HEK293T (cell line): ENCODE results near the gene SLC6A11.
A peak's percentile ranks its signal among the peaks of the same experiment; 100 is the strongest.

Source experiments
- CTCF ChIA-PET: fragments of 350-600 bp; formaldehyde crosslinking; extraction: SDS; loops from one replicate; lab custom pipeline; 2021; ENCODE audit warnings: antibody characterized with exemption, inconsistent platforms; lab: Yijun Ruan, JAX
- POLR2A ChIA-PET: fragments of 350-600 bp; formaldehyde crosslinking; extraction: SDS; loops from one replicate; lab custom pipeline; 2020; ENCODE audit warnings: antibody characterized with exemption, inconsistent platforms; lab: Yijun Ruan, JAX
- DNase-seq: peaks from one replicate; pipeline ENCODE4 v3.0.0; 2012; ENCODE audit warnings: mixed read lengths; ENCODE audit errors: extremely low spot score
- ARNT ChIP-seq: fragments of 450-650 bp; IDR thresholded peaks from 2 replicates; pipeline ENCODE4 v1.6.1; 2017; ENCODE audit warnings: mild to moderate bottlenecking
- BHLHE40 ChIP-seq: fragments of 450-650 bp; IDR thresholded peaks from 2 replicates; pipeline ENCODE4 v1.6.1; 2016; ENCODE audit warnings: mild to moderate bottlenecking, moderate library complexity, borderline replicate concordance
- CTBP1 ChIP-seq: fragments of 450-650 bp; IDR thresholded peaks from 2 replicates; pipeline ENCODE4 v1.6.1; 2016; ENCODE audit warnings: borderline replicate concordance
- ELF4 ChIP-seq: fragments of 450-650 bp; IDR thresholded peaks from 2 replicates; pipeline ENCODE4 v1.6.1; 2017; ENCODE audit warnings: antibody characterized with exemption
- FOXA1 ChIP-seq: fragments of 450-650 bp; IDR thresholded peaks from 2 replicates; pipeline ENCODE4 v1.6.1; 2016; ENCODE audit warnings: mild to moderate bottlenecking
- FOXK2 ChIP-seq: fragments of 450-650 bp; IDR thresholded peaks from 2 replicates; pipeline ENCODE4 v1.6.1; 2016; ENCODE audit warnings: mild to moderate bottlenecking
- FOXM1 ChIP-seq: fragments of 450-650 bp; IDR thresholded peaks from 2 replicates; pipeline ENCODE4 v1.6.1; 2017; ENCODE audit warnings: mild to moderate bottlenecking, borderline replicate concordance
- HDGF ChIP-seq: fragments of 450-650 bp; IDR thresholded peaks from 2 replicates; pipeline ENCODE4 v1.6.1; 2017; ENCODE audit warnings: antibody characterized with exemption, borderline replicate concordance
- L3MBTL2 ChIP-seq: fragments of 450-650 bp; conservative IDR thresholded peaks from 2 replicates; pipeline ENCODE4 v1.6.1; 2016; ENCODE audit warnings: mild to moderate bottlenecking
- LEF1 ChIP-seq: fragments of 450-650 bp; IDR thresholded peaks from 2 replicates; pipeline ENCODE4 v1.6.1; 2017; ENCODE audit warnings: mild to moderate bottlenecking, borderline replicate concordance
- NFRKB ChIP-seq: fragments of 450-650 bp; IDR thresholded peaks from 2 replicates; pipeline ENCODE4 v1.6.1; 2016; ENCODE audit warnings: mild to moderate bottlenecking, moderate library complexity
- PKNOX1 ChIP-seq: fragments of 450-650 bp; IDR thresholded peaks from 2 replicates; pipeline ENCODE4 v1.6.1; 2016
- SP1 ChIP-seq: fragments of 450-650 bp; IDR thresholded peaks from 2 replicates; pipeline ENCODE4 v1.6.1; 2017
- SUZ12 ChIP-seq: fragments of 450-650 bp; IDR thresholded peaks from 2 replicates; pipeline ENCODE4 v1.6.1; 2016; ENCODE audit warnings: mild to moderate bottlenecking
- TARDBP ChIP-seq: fragments of 450-650 bp; IDR thresholded peaks from 2 replicates; pipeline ENCODE4 v1.6.1; 2016
- ZNF384 ChIP-seq: fragments of 450-650 bp; IDR thresholded peaks from 2 replicates; pipeline ENCODE4 v1.6.1; 2016

The SLC6A11 gene

DNA sequence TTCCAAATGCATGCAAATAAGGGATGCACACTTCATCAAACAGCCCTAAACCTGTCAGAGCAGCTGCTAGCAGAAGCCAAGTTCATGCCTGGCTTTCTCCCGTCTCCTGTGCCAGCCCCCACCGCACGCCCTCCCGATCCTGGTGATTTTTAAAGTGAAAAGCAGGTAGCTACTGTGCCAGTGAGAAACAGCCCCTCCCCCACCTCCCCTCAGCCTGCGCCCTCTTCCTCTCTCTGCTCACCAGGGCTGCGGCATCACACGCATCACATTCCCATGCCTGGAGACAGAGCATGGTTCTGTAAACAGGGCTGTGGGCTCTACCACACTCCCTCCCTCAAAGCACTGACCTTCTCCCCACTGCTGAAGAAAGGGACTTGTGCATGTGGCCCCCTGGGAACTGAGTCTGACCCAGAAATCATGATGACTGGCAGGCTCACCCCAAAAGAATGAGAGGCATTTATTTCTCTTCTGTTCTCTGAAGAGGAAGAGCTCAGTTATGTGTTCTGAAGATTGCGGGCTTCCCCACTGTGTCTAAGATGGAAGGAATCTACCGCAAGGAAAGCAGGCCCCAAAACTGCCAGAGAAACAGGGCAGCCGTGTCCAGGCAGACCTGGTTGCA, 162.0 kb downstream of the SLC6A11 start:
- no peak for TF ChIP-seq HDGF
- TF ChIP-seq SUZ12: no peak
- TF ChIP-seq L3MBTL2: no peak
- TF ChIP-seq CTBP1: no peak
- TF ChIP-seq ELF4: no peak
- no peak for TF ChIP-seq TARDBP
- TF ChIP-seq BHLHE40: no peak
- TF ChIP-seq ZNF384: no peak
- no peak for TF ChIP-seq PKNOX1
- no peak for TF ChIP-seq FOXM1
- no peak for TF ChIP-seq FOXA1
- TF ChIP-seq FOXK2: no peak
- no peak for TF ChIP-seq LEF1
- TF ChIP-seq NFRKB: no peak
- no peak for TF ChIP-seq SP1
- TF ChIP-seq ARNT: no peak
- ChIA-PET POLR2A (no interaction called here), CTCF (no interaction called here)
- DNase-seq: no peak

DNA sequence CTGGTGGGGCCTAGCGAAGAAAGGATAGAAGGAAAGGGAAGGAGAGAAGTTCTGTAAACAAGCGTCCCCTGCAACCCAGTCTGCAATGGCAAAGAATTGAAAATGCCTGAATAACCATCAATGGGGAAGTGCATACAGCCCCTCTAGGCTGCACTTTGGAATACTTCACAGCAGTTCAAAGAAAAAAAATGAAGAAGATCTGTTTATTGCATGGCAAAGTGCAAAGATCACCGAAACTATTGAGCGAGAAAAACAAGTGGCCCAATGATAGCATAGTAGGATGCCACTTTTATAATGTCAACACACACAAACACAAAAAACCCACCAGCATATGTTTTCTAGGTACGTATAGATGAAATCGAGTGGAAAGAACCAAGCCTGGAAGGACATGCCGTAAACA, 162.9 kb downstream of the SLC6A11 start:
- POLR2A ChIA-PET: no interaction called here
- CTCF ChIA-PET: no interaction called here

DNA sequence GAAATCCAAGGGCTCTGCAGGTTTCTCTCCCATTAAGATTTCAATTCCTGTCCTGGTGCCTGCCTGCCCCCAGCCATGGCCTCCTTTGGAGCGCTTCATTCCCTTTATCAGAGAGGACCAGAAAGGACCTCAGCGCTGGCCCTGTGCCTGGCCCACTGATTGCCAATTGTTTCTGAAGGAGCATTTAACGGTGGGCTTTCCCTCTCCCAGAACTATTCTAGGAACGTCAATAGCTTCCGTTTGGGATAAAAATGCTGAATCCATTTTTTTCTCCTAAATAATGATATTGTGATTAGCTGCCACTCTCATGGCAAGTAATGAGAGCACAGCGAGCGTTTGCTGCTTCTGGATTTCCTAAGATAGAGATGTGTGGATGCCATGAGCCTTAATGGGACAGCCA, 164.3 kb downstream of the SLC6A11 start:
- ChIA-PET POLR2A (no interaction called here), CTCF (no interaction called here)
- no peak for DNase-seq

More for the DNA sequence above, 162.9 kb downstream of the SLC6A11 start:
- no peak for DNase-seq
- TF ChIP-seq LEF1 (no peak), FOXK2 (no peak), FOXA1 (no peak), FOXM1 (no peak), BHLHE40 (no peak), SP1 (no peak)

DNA sequence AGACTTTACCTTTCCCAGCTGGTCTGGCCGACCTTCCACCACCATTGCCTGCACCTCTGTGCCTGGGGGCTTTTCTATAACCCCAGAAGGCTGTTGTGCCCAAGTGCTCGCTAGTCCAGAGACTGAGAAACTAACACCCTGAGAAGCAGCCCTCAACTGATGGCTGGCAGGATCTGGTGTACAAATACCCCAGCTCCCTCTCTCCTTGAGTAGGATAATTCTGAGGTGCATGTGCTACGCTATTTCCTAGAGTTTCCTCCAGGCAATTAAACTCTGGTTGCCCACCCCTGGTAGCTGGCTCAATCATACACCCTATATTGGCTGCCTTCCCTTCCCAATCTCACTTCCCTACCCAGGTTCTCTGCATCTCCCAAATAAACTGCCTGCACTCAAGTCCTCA, 165.0 kb downstream of the SLC6A11 start:
- ChIA-PET POLR2A (no interaction called here), CTCF (no interaction called here)
- no peak for TF ChIP-seq NFRKB
- TF ChIP-seq ZNF384: no peak
- TF ChIP-seq HDGF: no peak
- TF ChIP-seq PKNOX1: no peak
- TF ChIP-seq TARDBP: no peak
- TF ChIP-seq ARNT: no peak
- DNase-seq: no peak

More for the DNA sequence above, 164.3 kb downstream of the SLC6A11 start:
- TF ChIP-seq HDGF (no peak), L3MBTL2 (no peak), FOXK2 (no peak), BHLHE40 (no peak), FOXA1 (no peak), ELF4 (no peak), ARNT (no peak), SUZ12 (no peak), CTBP1 (no peak), ZNF384 (no peak), FOXM1 (no peak), LEF1 (no peak), TARDBP (no peak), NFRKB (no peak), PKNOX1 (no peak), SP1 (no peak)

DNA sequence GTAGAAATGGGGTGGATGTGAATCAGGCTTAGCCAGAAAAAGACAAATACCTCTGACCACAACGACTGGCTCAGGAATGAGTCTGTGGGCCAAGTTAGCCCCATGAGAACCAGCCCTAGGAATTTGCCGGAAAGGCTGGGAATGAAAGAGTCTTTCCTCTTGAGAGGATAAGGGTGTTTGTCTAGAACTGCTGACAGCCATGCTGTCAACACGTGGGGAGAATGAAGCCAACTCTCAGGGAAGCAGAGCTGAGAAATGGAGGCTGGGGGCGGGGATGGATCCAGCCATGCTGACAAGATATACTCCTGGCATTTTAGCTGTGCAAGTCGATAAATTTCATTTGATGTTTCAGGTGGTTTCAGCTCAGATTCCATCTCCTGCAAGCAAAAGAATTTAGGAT, 165.9 kb downstream of the SLC6A11 start:
- ChIA-PET POLR2A (no interaction called here), CTCF (interaction anchor here (0.8 to 1.8 kb wide), 3 partner anchors 12 to 79 kb away, joined by 3 to 6 read pairs (median 4); no protein-coding TSS in a partner anchor)
- no peak for DNase-seq
- TF ChIP-seq FOXK2 (no peak), FOXA1 (no peak), ELF4 (no peak), ZNF384 (no peak), ARNT (no peak), CTBP1 (no peak)

DNA sequence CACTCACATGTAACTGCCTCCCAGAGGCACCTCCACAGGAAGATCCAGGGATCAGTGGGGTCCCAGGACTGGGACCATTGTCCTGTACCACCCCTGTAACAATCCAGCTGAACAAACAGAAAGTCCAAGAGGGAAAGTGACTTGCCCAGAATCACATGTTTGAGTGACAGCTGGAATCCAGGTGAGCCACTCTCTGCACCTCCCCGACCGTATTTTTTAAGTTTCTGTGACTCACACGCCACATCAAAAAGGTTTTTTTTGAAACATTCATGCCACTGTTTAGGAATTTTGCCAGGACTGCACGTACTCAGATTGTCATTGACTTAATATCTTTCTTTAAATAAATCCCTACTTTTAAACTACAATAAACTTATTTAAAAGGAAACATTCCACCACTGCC, 166.8 kb downstream of the SLC6A11 start:
- DNase-seq: no peak
- CTCF ChIA-PET: interaction anchor here (0.9 to 1.8 kb wide), 3 partner anchors 8 to 78 kb away, joined by 3 to 6 read pairs (median 4); no protein-coding TSS in a partner anchor
- POLR2A ChIA-PET: no interaction called here
- no peak for TF ChIP-seq CTBP1
- TF ChIP-seq LEF1: no peak
- TF ChIP-seq PKNOX1: peak; percentile 46
